Measurements from ENCODE around the gene KRTAP9-2.
"Not testable (repeated sequence)": the region's sequence is repeated elsewhere in the genome, so short reads cannot be mapped to it uniquely, and the experiment has no call there.

Gene KRTAP9-2

DNA sequence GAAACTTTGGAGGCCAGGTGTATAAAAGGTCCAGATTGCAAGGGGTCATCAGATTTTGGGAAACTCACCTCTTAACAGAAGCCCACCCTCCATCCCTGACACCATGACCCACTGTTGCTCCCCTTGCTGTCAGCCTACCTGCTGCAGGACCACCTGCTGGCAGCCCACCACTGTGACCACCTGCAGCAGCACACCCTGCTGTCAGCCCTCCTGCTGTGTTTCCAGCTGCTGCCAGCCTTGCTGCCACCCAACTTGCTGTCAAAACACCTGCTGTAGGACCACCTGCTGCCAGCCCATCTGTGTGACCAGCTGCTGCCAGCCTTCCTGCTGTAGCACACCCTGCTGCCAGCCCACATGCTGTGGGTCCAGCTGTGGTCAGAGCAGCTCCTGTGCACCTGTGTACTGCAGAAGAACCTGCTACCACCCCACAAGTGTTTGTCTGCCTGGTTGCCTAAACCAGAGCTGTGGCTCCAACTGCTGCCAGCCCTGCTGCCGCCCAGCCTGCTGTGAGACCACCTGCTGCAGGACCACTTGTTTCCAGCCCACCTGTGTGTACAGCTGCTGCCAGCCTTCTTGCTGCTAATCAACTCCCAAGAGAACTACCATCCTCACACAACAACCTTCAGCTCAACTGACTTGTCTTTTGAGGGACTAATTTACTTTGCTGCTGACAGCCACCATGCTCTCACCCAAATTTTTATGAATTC lies 6.1 kb downstream of the KRTAP9-2 start, which contains the start of gene KRTAP9-3:
KRTAP9-3 (plus strand) TSS at position 51 of the 707 bp plus-strand sequence; CDS start at position 104, 53 bp downstream.
- H3K27me3 ChIP-seq (ENCODE audit: control insufficient read depth in 5 of 5, insufficient read depth in 4 of 5, low read length in 5 of 5); H3K4me1 ChIP-seq (ENCODE audit: control insufficient read depth in 5 of 5, insufficient read depth in 5 of 5, low read length in 5 of 5); H3K9me3 ChIP-seq (ENCODE audit: control insufficient read depth in 5 of 5, low read length in 5 of 5); H3K9ac ChIP-seq (ENCODE audit: low read length in 5 of 5); H3K36me3 ChIP-seq (ENCODE audit: control insufficient read depth in 5 of 5, insufficient read depth in 5 of 5, low read length in 5 of 5); H3K27ac ChIP-seq (ENCODE audit: low read depth, low read length); H3K4me3 ChIP-seq (ENCODE audit: low read depth in 1 of 5, low read length in 5 of 5): not testable (repeated sequence)

- H3K4me3 ChIP-seq (ENCODE audit: low read depth in 1 of 5, low read length in 5 of 5); H3K9ac ChIP-seq (ENCODE audit: low read length in 5 of 5); H3K27me3 ChIP-seq (ENCODE audit: control insufficient read depth in 5 of 5, insufficient read depth in 4 of 5, low read length in 5 of 5); H3K9me3 ChIP-seq (ENCODE audit: control insufficient read depth in 5 of 5, low read length in 5 of 5); H3K4me1 ChIP-seq (ENCODE audit: control insufficient read depth in 5 of 5, insufficient read depth in 5 of 5, low read length in 5 of 5); H3K36me3 ChIP-seq (ENCODE audit: control insufficient read depth in 5 of 5, insufficient read depth in 5 of 5, low read length in 5 of 5); H3K27ac ChIP-seq (ENCODE audit: low read depth, low read length): not testable (repeated sequence)
These were observed 10.7 kb downstream of the KRTAP9-2 start for GRCh38 chr17:41237116-41237515.

- H3K9me3 ChIP-seq (ENCODE audit: control insufficient read depth in 5 of 5, low read length in 5 of 5); H3K9ac ChIP-seq (ENCODE audit: low read length in 5 of 5); H3K36me3 ChIP-seq (ENCODE audit: control insufficient read depth in 5 of 5, insufficient read depth in 5 of 5, low read length in 5 of 5); H3K27ac ChIP-seq (ENCODE audit: low read depth, low read length); H3K4me1 ChIP-seq (ENCODE audit: control insufficient read depth in 5 of 5, insufficient read depth in 5 of 5, low read length in 5 of 5); H3K4me3 ChIP-seq (ENCODE audit: low read depth in 1 of 5, low read length in 5 of 5); H3K27me3 ChIP-seq (ENCODE audit: control insufficient read depth in 5 of 5, insufficient read depth in 4 of 5, low read length in 5 of 5): not testable (repeated sequence)
These were observed 11.5 kb downstream of the KRTAP9-2 start, which contains the start of gene KRTAP9-8 for GRCh38 chr17:41237949-41238437. KRTAP9-8 (plus strand) TSS chr17:41237999; CDS start chr17:41238052, 53 bp downstream.

DNA sequence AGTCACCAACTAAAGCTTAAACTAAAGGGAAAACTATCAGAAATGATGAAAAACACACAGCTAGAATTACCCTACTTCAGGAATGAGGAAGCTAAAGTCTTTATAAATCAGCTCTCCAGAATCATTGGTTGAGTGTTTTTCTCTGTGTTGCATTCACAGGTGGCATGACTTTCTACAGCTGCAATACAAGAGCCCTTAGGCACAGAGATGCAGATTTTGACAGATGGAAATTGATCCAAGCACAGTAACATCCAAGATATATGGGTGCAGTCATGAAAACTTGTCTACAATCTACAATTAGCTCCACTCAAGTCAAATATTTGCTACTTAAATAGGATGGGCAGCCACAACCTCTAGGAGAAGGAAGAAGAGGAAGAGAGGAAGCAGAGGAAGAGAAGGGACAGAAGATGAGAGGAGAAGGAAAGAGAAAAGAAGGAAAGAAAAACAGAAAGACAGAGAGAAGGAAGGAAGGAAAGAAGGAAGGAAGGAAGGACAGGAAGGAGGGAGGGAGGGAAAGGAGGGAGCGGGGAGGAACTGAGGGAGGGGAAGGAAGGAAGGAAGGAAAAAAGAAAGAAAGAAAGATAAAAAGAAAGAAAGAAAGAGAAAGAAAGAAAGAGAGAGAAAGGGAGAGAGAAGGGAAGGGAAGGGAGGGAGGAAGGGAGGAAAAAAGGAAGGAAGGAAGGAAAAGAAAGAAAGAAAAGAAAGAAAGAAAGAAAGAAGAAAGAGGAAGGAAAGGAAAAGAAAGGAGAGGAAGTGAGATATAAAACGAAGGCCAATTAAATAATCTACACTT lies 20.7 kb downstream of the KRTAP9-2 start:
- H3K9ac ChIP-seq (ENCODE audit: low read length in 5 of 5); H3K4me3 ChIP-seq (ENCODE audit: low read depth in 1 of 5, low read length in 5 of 5); H3K9me3 ChIP-seq (ENCODE audit: control insufficient read depth in 5 of 5, low read length in 5 of 5); H3K27me3 ChIP-seq (ENCODE audit: control insufficient read depth in 5 of 5, insufficient read depth in 4 of 5, low read length in 5 of 5); H3K4me1 ChIP-seq (ENCODE audit: control insufficient read depth in 5 of 5, insufficient read depth in 5 of 5, low read length in 5 of 5); H3K36me3 ChIP-seq (ENCODE audit: control insufficient read depth in 5 of 5, insufficient read depth in 5 of 5, low read length in 5 of 5); H3K27ac ChIP-seq (ENCODE audit: low read depth, low read length): not testable (repeated sequence)

- not testable (repeated sequence) for H3K36me3 ChIP-seq (ENCODE audit: control insufficient read depth in 5 of 5, insufficient read depth in 5 of 5, low read length in 5 of 5); H3K4me1 ChIP-seq (ENCODE audit: control insufficient read depth in 5 of 5, insufficient read depth in 5 of 5, low read length in 5 of 5); H3K27me3 ChIP-seq (ENCODE audit: control insufficient read depth in 5 of 5, insufficient read depth in 4 of 5, low read length in 5 of 5); H3K9ac ChIP-seq (ENCODE audit: low read length in 5 of 5); H3K9me3 ChIP-seq (ENCODE audit: control insufficient read depth in 5 of 5, low read length in 5 of 5); H3K4me3 ChIP-seq (ENCODE audit: low read depth in 1 of 5, low read length in 5 of 5); H3K27ac ChIP-seq (ENCODE audit: low read depth, low read length)
These were observed 23.3 kb downstream of the KRTAP9-2 start, which contains the start of gene KRTAP9-4 for GRCh38 chr17:41249637-41250240. KRTAP9-4 (plus strand) TSS chr17:41249687; CDS start chr17:41249721, 34 bp downstream.

DNA sequence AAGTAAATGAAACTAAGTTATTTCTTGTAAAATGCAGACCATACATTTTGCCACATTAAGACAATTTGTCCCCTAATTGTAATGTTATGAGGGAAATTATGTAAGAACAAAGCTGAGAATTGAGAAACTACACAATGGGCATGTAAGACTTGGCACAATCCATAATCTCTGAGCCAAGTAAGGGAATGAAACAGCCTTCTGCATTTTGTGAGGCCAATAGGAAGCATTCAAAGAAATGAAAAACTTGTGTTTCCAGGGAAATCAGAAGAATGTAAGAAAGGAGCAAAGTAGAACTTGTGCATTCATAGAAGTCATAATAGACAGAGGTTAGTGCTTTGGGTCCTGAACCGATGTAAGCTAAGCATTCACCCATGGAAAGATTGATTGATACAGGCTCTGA lies 24.8 kb downstream of the KRTAP9-2 start:
- Histone ChIP-seq H3K4me1 (ENCODE audit: control insufficient read depth in 5 of 5, insufficient read depth in 5 of 5, low read length in 5 of 5) (no peaks in the 10 kb centered on the region), H3K4me3 (ENCODE audit: low read depth in 1 of 5, low read length in 5 of 5) (no peak overlapping the region), H3K9me3 (ENCODE audit: control insufficient read depth in 5 of 5, low read length in 5 of 5) (no peaks in the 10 kb centered on the region), H3K36me3 (ENCODE audit: control insufficient read depth in 5 of 5, insufficient read depth in 5 of 5, low read length in 5 of 5) (no peaks in the 10 kb centered on the region), H3K27ac (ENCODE audit: low read depth, low read length) (no peak overlapping the region), H3K27me3 (ENCODE audit: control insufficient read depth in 5 of 5, insufficient read depth in 4 of 5, low read length in 5 of 5) (peaks cover 0 to 11% (median 0%) of the 10 kb centered on the region in 5 donors), H3K9ac (ENCODE audit: low read length in 5 of 5) (no peak overlapping the region)

DNA sequence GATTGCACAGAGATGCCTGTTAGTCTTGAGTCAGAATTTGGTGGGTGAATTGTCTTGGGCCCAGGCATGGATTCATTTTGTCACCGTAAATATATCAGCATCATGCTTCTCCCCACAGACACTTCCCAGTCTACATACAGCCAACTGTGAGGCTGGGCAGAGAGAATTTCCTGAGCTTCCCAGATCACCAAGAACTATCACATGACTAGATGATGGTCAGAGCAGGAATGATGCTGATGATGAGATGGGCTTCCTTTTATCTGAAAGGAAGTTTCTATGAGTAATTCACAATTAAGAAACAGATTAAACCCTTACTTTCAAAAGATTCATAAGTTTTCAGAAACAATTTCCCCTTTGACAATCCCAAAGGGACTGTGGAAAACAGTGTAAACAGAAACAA lies 28.4 kb downstream of the KRTAP9-2 start:
- Histone ChIP-seq H3K4me3 (ENCODE audit: low read depth in 1 of 5, low read length in 5 of 5) (no peak overlapping the region), H3K27ac (ENCODE audit: low read depth, low read length) (no peak overlapping the region), H3K36me3 (ENCODE audit: control insufficient read depth in 5 of 5, insufficient read depth in 5 of 5, low read length in 5 of 5) (no peaks in the 10 kb centered on the region), H3K4me1 (ENCODE audit: control insufficient read depth in 5 of 5, insufficient read depth in 5 of 5, low read length in 5 of 5) (no peaks in the 10 kb centered on the region), H3K9ac (ENCODE audit: low read length in 5 of 5) (no peak overlapping the region), H3K27me3 (ENCODE audit: control insufficient read depth in 5 of 5, insufficient read depth in 4 of 5, low read length in 5 of 5) (peaks cover 0 to 9% (median 0%) of the 10 kb centered on the region in 5 donors), H3K9me3 (ENCODE audit: control insufficient read depth in 5 of 5, low read length in 5 of 5) (no peaks in the 10 kb centered on the region)

DNA sequence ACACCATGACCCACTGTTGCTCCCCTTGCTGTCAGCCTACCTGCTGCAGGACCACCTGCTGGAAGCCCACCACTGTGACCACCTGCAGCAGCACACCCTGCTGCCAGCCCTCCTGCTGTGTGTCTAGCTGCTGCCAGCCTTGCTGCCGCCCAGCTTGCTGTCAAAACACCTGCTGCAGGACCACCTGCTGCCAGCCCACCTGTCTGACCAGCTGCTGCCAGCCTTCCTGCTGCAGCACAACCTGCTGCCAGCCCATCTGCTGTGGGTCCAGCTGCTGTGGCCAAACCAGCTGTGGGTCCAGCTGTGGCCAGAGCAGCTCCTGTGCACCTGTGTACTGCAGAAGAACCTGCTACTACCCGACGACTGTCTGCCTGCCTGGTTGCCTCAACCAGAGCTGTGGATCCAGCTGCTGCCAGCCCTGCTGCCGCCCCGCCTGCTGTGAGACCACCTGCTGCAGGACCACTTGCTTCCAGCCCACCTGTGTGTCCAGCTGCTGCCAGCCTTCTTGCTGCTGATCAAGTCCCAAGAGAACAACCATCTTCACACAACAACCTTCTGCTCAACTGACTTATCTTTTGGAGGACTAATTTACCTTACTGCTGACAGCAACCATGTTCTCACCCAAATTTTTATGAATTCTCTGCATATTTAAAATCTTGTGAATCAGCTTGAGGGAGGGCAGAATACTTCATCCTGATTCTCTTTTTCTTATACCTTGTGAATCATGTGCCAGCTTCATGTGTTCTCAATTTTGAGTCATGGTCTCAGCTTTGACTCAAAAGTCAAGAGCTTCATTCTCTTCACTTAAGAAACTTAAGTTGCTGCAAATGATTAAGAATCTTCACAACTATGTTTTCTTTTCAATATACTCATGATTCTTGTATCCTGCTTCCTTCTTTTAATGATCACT lies 29.2 kb downstream of the KRTAP9-2 start, which contains the start of gene KRTAP9-9:
KRTAP9-9 (plus strand) TSS at position 4 of the 910 bp plus-strand sequence.
- not testable (repeated sequence) for H3K36me3 ChIP-seq (ENCODE audit: control insufficient read depth in 5 of 5, insufficient read depth in 5 of 5, low read length in 5 of 5); H3K9me3 ChIP-seq (ENCODE audit: control insufficient read depth in 5 of 5, low read length in 5 of 5); H3K4me3 ChIP-seq (ENCODE audit: low read depth in 1 of 5, low read length in 5 of 5); H3K27ac ChIP-seq (ENCODE audit: low read depth, low read length); H3K4me1 ChIP-seq (ENCODE audit: control insufficient read depth in 5 of 5, insufficient read depth in 5 of 5, low read length in 5 of 5); H3K9ac ChIP-seq (ENCODE audit: low read length in 5 of 5); H3K27me3 ChIP-seq (ENCODE audit: control insufficient read depth in 5 of 5, insufficient read depth in 4 of 5, low read length in 5 of 5)

- Histone ChIP-seq H3K27me3 (ENCODE audit: control insufficient read depth in 5 of 5, insufficient read depth in 4 of 5, low read length in 5 of 5) (peaks cover 0 to 8% (median 0%) of the 10 kb centered on the region in 5 donors), H3K36me3 (ENCODE audit: control insufficient read depth in 5 of 5, insufficient read depth in 5 of 5, low read length in 5 of 5) (no peaks in the 10 kb centered on the region), H3K9me3 (ENCODE audit: control insufficient read depth in 5 of 5, low read length in 5 of 5) (no peaks in the 10 kb centered on the region), H3K4me1 (ENCODE audit: control insufficient read depth in 5 of 5, insufficient read depth in 5 of 5, low read length in 5 of 5) (no peaks in the 10 kb centered on the region), H3K4me3 (ENCODE audit: low read depth in 1 of 5, low read length in 5 of 5) (no peak overlapping the region), H3K27ac (ENCODE audit: low read depth, low read length) (no peak overlapping the region), H3K9ac (ENCODE audit: low read length in 5 of 5) (no peak overlapping the region)
These were observed 29.8 kb downstream of the KRTAP9-2 start for GRCh38 chr17:41256291-41256685.
